HG02623 (cell line): ENCODE measurements around the gene ADNP2.

Experiments
- ATAC-seq: cut with Tn5 transposase; IDR thresholded peaks from one replicate; pipeline ENCODE4 v1.9.1; 2021; ENCODE audit warnings: moderate library complexity; ENCODE audit not compliant: unreplicated experiment

The ADNP2 gene

GRCh38 chr18:80170395-80171053 is 61.5 kb downstream of the ADNP2 start:
- ATAC-seq, result no peak

GRCh38 chr18:80171054-80171872 is 62.2 kb downstream of the ADNP2 start:
- no peak for ATAC-seq

GRCh38 chr18:80172056-80172455 is 63.0 kb downstream of the ADNP2 start:
- ATAC-seq, result no peak

- ATAC-seq, result no peak
Measured at GRCh38 chr18:80173060-80173459, 64.0 kb downstream of the ADNP2 start.

- ATAC-seq, result no peak
Measured at GRCh38 chr18:80175451-80176204, 66.6 kb downstream of the ADNP2 start.

GRCh38 chr18:80176334-80177073 is 67.4 kb downstream of the ADNP2 start:
- ATAC-seq, result no peak

GRCh38 chr18:80177128-80177527 is 68.1 kb downstream of the ADNP2 start:
- ATAC-seq, result no peak

- no peak for ATAC-seq
Measured at GRCh38 chr18:80178935-80179818, 70.1 kb downstream of the ADNP2 start.

- no peak for ATAC-seq
Measured at GRCh38 chr18:80179857-80180558, 70.9 kb downstream of the ADNP2 start.

GRCh38 chr18:80180778-80181564 is 71.9 kb downstream of the ADNP2 start:
- ATAC-seq, result no peak

GRCh38 chr18:80181642-80182461 is 72.8 kb downstream of the ADNP2 start:
- ATAC-seq, result no peak

- ATAC-seq, result no peak
Measured at GRCh38 chr18:80182855-80183254, 73.8 kb downstream of the ADNP2 start.

GRCh38 chr18:80183273-80184050 is 74.4 kb downstream of the ADNP2 start:
- ATAC-seq, result no peak

GRCh38 chr18:80184243-80184772 is 75.2 kb downstream of the ADNP2 start:
- ATAC-seq, result no peak

- ATAC-seq, result no peak
Measured at GRCh38 chr18:80185545-80185944, 76.5 kb downstream of the ADNP2 start.

- ATAC-seq, result no peak
Measured at GRCh38 chr18:80187956-80188642, 79.0 kb downstream of the ADNP2 start.
